Measurements from ENCODE around the gene REST.

DNA sequence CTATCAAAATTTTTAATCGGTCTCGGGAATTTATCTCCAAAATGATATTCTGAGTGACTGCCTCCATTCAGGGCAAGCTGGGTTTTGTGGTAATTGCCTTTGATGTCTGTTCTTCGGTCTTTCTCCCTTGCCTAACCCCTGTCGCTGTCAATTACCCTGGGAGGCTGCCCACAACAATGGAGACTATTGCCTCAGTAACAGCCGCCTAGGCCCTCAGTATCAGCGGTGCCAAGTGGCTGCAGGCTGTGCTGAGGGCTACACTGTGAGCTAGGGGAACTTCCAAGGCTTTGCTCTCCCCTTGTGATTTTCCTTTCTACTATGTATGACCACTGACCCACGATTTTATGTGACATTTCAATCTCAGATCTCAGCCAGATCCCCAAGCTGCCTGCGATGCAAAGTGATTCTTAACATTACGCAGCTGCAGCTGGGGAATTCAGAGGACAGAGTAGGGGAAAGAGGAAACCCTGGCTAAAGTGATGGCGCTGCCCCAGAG lies 36.3 kb upstream of the REST start:
- TF ChIP-seq, protein P1, sequence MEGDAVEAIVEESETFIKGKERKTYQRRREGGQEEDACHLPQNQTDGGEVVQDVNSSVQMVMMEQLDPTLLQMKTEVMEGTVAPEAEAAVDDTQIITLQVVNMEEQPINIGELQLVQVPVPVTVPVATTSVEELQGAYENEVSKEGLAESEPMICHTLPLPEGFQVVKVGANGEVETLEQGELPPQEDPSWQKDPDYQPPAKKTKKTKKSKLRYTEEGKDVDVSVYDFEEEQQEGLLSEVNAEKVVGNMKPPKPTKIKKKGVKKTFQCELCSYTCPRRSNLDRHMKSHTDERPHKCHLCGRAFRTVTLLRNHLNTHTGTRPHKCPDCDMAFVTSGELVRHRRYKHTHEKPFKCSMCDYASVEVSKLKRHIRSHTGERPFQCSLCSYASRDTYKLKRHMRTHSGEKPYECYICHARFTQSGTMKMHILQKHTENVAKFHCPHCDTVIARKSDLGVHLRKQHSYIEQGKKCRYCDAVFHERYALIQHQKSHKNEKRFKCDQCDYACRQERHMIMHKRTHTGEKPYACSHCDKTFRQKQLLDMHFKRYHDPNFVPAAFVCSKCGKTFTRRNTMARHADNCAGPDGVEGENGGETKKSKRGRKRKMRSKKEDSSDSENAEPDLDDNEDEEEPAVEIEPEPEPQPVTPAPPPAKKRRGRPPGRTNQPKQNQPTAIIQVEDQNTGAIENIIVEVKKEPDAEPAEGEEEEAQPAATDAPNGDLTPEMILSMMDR (IDR thresholded peaks at IDR 0.05): no peak
- TF ChIP-seq POLR2A (IDR thresholded peaks at IDR 0.05): no peak

Measured in vagina (tissue), 2 donors.